ENCODE data around the gene PCMT1. TPM values are rescaled to one million over a fixed set of nuclear protein-coding genes. Genes with fewer than 3 reads are reported as not detected.
A peak's percentile ranks its signal among the peaks of the same experiment; 100 is the strongest.

The PCMT1 gene
- total and polyA plus RNA-seq, 2 of the 13 experiments (the other 11 are each of a cell fraction or from before 2014, with no cell fraction given), result 112 to 169 TPM

DNA sequence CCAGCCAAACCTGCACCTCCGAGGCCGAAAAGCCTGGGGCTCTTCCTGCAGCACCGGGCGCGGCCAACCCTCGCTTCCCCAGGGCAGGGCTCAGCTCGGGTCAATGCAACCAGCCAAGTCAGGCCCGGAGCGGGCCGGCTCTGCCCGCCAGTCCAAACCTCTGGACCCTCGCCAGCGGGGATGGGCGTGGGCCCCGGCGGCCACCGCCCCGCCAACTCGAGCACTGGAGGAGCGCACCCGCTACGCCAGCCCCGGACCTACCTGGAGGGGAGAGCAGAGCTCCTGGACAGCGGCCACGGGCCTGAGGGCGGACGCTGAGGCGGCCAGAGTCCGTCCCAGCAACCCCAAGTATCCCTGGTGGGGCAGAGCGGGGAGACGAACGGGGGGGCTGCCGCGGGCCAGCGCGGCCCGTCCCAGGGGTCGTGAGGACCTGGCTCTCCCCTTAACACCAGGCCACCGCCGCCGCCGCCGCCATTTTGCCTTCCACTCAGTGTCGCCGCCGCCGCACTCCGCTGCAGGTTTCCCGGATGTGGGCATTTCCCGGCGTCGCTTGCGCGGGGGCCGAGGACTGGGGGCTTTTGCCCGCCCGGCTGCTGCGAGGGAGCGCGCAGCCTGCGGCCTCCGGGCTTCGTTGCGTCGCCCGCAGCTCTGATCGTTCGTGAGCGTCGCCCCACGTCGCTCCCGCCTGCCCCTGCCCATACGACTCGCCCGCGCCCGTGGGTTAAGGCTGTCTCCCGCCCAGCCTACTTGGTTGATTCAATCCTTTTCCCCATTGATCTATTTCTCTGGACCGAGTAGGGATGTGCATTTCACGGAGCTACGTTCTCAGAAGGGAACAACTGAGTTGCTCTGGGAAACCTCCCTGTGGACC, 31.7 kb upstream of the PCMT1 start, which contains the start of gene LATS1 (continued):
- TF ChIP-seq PRPF4 (IDR thresholded peaks at IDR 0.05; ENCODE audit: low read depth, low read length, poor library complexity, severe bottlenecking), result no peak
- TF ChIP-seq POLR2AphosphoS2 (IDR thresholded peaks at IDR 0.05; ENCODE audit: low read depth, low read length), result no peak
- no peak; the same call in 1 of the 2 replicates for TF ChIP-seq FOSL2 (CRISPR knock-in tag; IDR thresholded peaks at IDR 0.05)
- TF ChIP-seq HMGXB3 (CRISPR knock-in tag; IDR thresholded peaks at IDR 0.05; ENCODE audit: borderline replicate concordance), result peak; percentile 23
- TF ChIP-seq SALL2 (CRISPR knock-in tag; IDR thresholded peaks at IDR 0.05), result peak; percentile 46; the same call in 1 of the 2 replicates
- peak; percentile 28; the same call in 1 of the 2 replicates for TF ChIP-seq THYN1 (CRISPR knock-in tag; IDR thresholded peaks at IDR 0.05; ENCODE audit: borderline replicate concordance, low read depth)
- peak; percentile 88 for TF ChIP-seq ZNF788 (CRISPR knock-in tag; IDR thresholded peaks at IDR 0.05; ENCODE audit: borderline replicate concordance)
- TF ChIP-seq MIER2 (CRISPR knock-in tag; IDR thresholded peaks at IDR 0.05), result 0 out of 2 replicates have a peak, but pooled peaks have one; percentile 44
- peak; percentile 33 for TF ChIP-seq RARA (CRISPR knock-in tag; IDR thresholded peaks at IDR 0.05)
- TF ChIP-seq, protein P1, sequence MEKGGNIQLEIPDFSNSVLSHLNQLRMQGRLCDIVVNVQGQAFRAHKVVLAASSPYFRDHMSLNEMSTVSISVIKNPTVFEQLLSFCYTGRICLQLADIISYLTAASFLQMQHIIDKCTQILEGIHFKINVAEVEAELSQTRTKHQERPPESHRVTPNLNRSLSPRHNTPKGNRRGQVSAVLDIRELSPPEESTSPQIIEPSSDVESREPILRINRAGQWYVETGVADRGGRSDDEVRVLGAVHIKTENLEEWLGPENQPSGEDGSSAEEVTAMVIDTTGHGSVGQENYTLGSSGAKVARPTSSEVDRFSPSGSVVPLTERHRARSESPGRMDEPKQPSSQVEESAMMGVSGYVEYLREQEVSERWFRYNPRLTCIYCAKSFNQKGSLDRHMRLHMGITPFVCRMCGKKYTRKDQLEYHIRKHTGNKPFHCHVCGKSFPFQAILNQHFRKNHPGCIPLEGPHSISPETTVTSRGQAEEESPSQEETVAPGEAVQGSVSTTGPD (CRISPR knock-in tag; IDR thresholded peaks at IDR 0.05), result no peak
- TF ChIP-seq WIZ (CRISPR knock-in tag; IDR thresholded peaks at IDR 0.05), result peak; percentile 77
- TF ChIP-seq ZBTB44 (CRISPR knock-in tag; IDR thresholded peaks at IDR 0.05), result peak; percentile 69
- TF ChIP-seq, protein P2, sequence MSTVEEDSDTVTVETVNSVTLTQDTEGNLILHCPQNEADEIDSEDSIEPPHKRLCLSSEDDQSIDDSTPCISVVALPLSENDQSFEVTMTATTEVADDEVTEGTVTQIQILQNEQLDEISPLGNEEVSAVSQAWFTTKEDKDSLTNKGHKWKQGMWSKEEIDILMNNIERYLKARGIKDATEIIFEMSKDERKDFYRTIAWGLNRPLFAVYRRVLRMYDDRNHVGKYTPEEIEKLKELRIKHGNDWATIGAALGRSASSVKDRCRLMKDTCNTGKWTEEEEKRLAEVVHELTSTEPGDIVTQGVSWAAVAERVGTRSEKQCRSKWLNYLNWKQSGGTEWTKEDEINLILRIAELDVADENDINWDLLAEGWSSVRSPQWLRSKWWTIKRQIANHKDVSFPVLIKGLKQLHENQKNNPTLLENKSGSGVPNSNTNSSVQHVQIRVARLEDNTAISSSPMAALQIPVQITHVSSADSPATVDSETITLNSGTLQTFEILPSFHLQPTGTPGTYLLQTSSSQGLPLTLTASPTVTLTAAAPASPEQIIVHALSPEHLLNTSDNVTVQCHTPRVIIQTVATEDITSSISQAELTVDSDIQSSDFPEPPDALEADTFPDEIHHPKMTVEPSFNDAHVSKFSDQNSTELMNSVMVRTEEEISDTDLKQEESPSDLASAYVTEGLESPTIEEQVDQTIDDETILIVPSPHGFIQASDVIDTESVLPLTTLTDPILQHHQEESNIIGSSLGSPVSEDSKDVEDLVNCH (CRISPR knock-in tag; IDR thresholded peaks at IDR 0.05), result peak; percentile 99; the same call in 1 of the 2 replicates
- peak; percentile 97 for TF ChIP-seq ZGPAT (CRISPR knock-in tag; IDR thresholded peaks at IDR 0.05)
- peak; percentile 19; the same call in 1 of the 2 replicates for TF ChIP-seq ZNF777 (CRISPR knock-in tag; IDR thresholded peaks at IDR 0.05)
- peak; percentile 73; the same call in 1 of the 2 replicates for TF ChIP-seq ZNF550 (CRISPR knock-in tag; IDR thresholded peaks at IDR 0.05; ENCODE audit: borderline replicate concordance)
- TF ChIP-seq KLF9 (CRISPR knock-in tag; IDR thresholded peaks at IDR 0.05; ENCODE audit: low read depth), result no peak
